H9 (cell line): ENCODE data around the gene ABLIM3. TPM values are rescaled to one million over a fixed set of nuclear protein-coding genes. Genes with fewer than 3 reads are reported as not detected.

Source experiments
- DNase-seq: peaks from one replicate; pipeline ENCODE4 v3.0.0-alpha.2; 2017
- H2AFZ ChIP-seq: one replicate; pipeline ENCODE4 v1.6.1; 2013; ENCODE audit warnings: mild to moderate bottlenecking, low read length, control low read depth, moderate library complexity
- H2AK5ac ChIP-seq: 2 replicates; pipeline ENCODE4 v1.6.1; 2013; ENCODE audit warnings: low read length, control low read depth, mixed read lengths; ENCODE audit not compliant: insufficient read length
- H2BK120ac ChIP-seq: one replicate; pipeline ENCODE4 v1.6.1; 2013; ENCODE audit warnings: low read depth, mild to moderate bottlenecking, low read length, control low read depth, inconsistent platforms; ENCODE audit not compliant: poor library complexity, severe bottlenecking
- H2BK12ac ChIP-seq: 2 replicates; pipeline ENCODE4 v1.6.1; 2013; ENCODE audit warnings: low read length, control low read depth, mixed read lengths, low read depth; ENCODE audit not compliant: insufficient read length
- H2BK15ac ChIP-seq: 2 replicates; pipeline ENCODE4 v1.6.1; 2013; ENCODE audit warnings: low read depth, low read length, control low read depth
- H2BK20ac ChIP-seq: one replicate; pipeline ENCODE4 v1.6.1; 2013; ENCODE audit warnings: low read depth, mild to moderate bottlenecking, low read length, control low read depth, inconsistent platforms; ENCODE audit not compliant: poor library complexity, severe bottlenecking
- H2BK5ac ChIP-seq: 2 replicates; pipeline ENCODE4 v1.6.1; 2013; ENCODE audit warnings: low read length, control low read depth, mixed read lengths; ENCODE audit not compliant: insufficient read length
- H3K14ac ChIP-seq: 2 replicates; pipeline ENCODE4 v1.6.1; 2013; ENCODE audit warnings: low read length, control low read depth; ENCODE audit not compliant: insufficient read depth
- H3K18ac ChIP-seq: 2 replicates; pipeline ENCODE4 v1.6.1; 2013; ENCODE audit warnings: low read depth, mild to moderate bottlenecking, mixed read lengths, low read length, control low read depth; ENCODE audit not compliant: insufficient read length
- H3K23ac ChIP-seq: 2 replicates; pipeline ENCODE4 v1.6.1; 2013; ENCODE audit warnings: low read length, control low read depth, mixed read lengths, low read depth; ENCODE audit not compliant: insufficient read length
- H3K23me2 ChIP-seq: 2 replicates; pipeline ENCODE4 v1.6.1; 2013; ENCODE audit warnings: low read depth, mild to moderate bottlenecking, mixed read lengths, low read length, control low read depth; ENCODE audit not compliant: insufficient read length, poor library complexity, severe bottlenecking
- H3K27ac ChIP-seq: 2 replicates; pipeline ENCODE4 v1.5.1; 2013; ENCODE audit warnings: low read length, control low read depth, mixed read lengths, low read depth; ENCODE audit not compliant: insufficient read length
- H3K27me3 ChIP-seq: 2 replicates; pipeline ENCODE4 v1.6.1; 2013; ENCODE audit warnings: low read length, control low read depth, inconsistent platforms; ENCODE audit not compliant: insufficient read depth
- H3K4ac ChIP-seq: 2 replicates; pipeline ENCODE4 v1.6.1; 2013; ENCODE audit warnings: low read depth, mild to moderate bottlenecking, control low read depth, inconsistent platforms, low read length, moderate library complexity
- H3K4me1 ChIP-seq: 2 replicates; pipeline ENCODE4 v1.6.1; 2013; ENCODE audit warnings: low read length, control low read depth, inconsistent platforms; ENCODE audit not compliant: insufficient read depth
- H3K4me2 ChIP-seq: 2 replicates; pipeline ENCODE4 v1.6.1; 2013; ENCODE audit warnings: low read length, control low read depth, mixed read lengths; ENCODE audit not compliant: insufficient read length, insufficient read depth
- H3K56ac ChIP-seq: 2 replicates; pipeline ENCODE4 v1.6.1; 2013; ENCODE audit warnings: low read depth, mild to moderate bottlenecking, mixed read lengths, low read length, control low read depth; ENCODE audit not compliant: insufficient read length
- H3K79me1 ChIP-seq: 2 replicates; pipeline ENCODE4 v1.6.1; 2013; ENCODE audit warnings: low read depth, mild to moderate bottlenecking, moderate library complexity, low read length, control low read depth, inconsistent platforms; ENCODE audit not compliant: insufficient read depth, poor library complexity, severe bottlenecking
- H3K79me2 ChIP-seq: 2 replicates; pipeline ENCODE4 v1.6.1; 2013; ENCODE audit warnings: low read length, control low read depth, inconsistent platforms; ENCODE audit not compliant: insufficient read depth
- H3K9ac ChIP-seq: 2 replicates; pipeline ENCODE4 v1.6.1; 2013; ENCODE audit warnings: low read length, control low read depth, mixed read lengths; ENCODE audit not compliant: insufficient read length; ENCODE audit errors: extremely low read depth
- H3K9me3 ChIP-seq: one replicate; pipeline ENCODE4 v1.6.1; 2013; ENCODE audit warnings: low read depth, low read length, inconsistent platforms; ENCODE audit not compliant: control insufficient read depth
- H3T11ph ChIP-seq: one replicate; pipeline ENCODE4 v1.6.1; 2013; ENCODE audit warnings: mild to moderate bottlenecking, low read length, control low read depth, inconsistent platforms
- H4K20me1 ChIP-seq: one replicate; pipeline ENCODE4 v1.6.1; 2013; ENCODE audit not compliant: control insufficient read depth, insufficient read length, insufficient read depth
- H4K5ac ChIP-seq: 2 replicates; pipeline ENCODE4 v1.6.1; 2013; ENCODE audit warnings: low read depth, mild to moderate bottlenecking, mixed read lengths, low read length, control low read depth; ENCODE audit not compliant: insufficient read length
- H4K8ac ChIP-seq: replicated peaks from 2 replicates; pipeline ENCODE4 v1.6.1; 2013; ENCODE audit warnings: low read length, control low read depth, mixed read lengths, low read depth; ENCODE audit not compliant: insufficient read length
- H4K91ac ChIP-seq: 2 replicates; pipeline ENCODE4 v1.6.1; 2013; ENCODE audit warnings: low read depth, mild to moderate bottlenecking, moderate library complexity, mixed read lengths, low read length, control low read depth; ENCODE audit not compliant: insufficient read length
- H3K27ac Mint-ChIP-seq, 3 experiments: 2 replicates in 2 of 3; 3 replicates in 1 of 3; pipeline ENCODE4 v1.8.0; 2020 to 2021; ENCODE audit warnings: mixed read lengths in 3 of 3, mild to moderate bottlenecking in 1 of 3, moderate library complexity in 1 of 3
- H3K27me3 Mint-ChIP-seq: 2 replicates; pipeline ENCODE4 v1.8.0; 2021; ENCODE audit warnings: low read depth, mild to moderate bottlenecking, moderate library complexity, mixed read lengths
- H3K36me3 Mint-ChIP-seq, 3 experiments: 2 replicates in 2 of 3; 3 replicates in 1 of 3; pipeline ENCODE4 v1.8.0; 2020 to 2021; ENCODE audit warnings: low read depth in 3 of 3, mixed read lengths in 3 of 3; ENCODE audit not compliant: insufficient read depth in 1 of 3
- H3K4me1 Mint-ChIP-seq, 2 experiments: 2 replicates each; pipeline ENCODE4 v1.8.0; 2020; ENCODE audit warnings: mixed read lengths in 2 of 2
- H3K4me3 Mint-ChIP-seq, 2 experiments: 2 replicates in 1 of 2; 3 replicates in 1 of 2; pipeline ENCODE4 v1.8.0; 2020 to 2021; ENCODE audit warnings: mild to moderate bottlenecking in 2 of 2, mixed read lengths in 2 of 2, moderate library complexity in 1 of 2
- H3K9me3 Mint-ChIP-seq, 2 experiments: 2 replicates in 1 of 2; 3 replicates in 1 of 2; pipeline ENCODE4 v1.8.0; 2020; ENCODE audit warnings: mild to moderate bottlenecking in 2 of 2, mixed read lengths in 2 of 2, moderate library complexity in 1 of 2
- CTCF ChIP-seq: fragments of 200-600 bp; sonication (generic); conservative IDR thresholded peaks from 3 replicates; pipeline ENCODE4 v1.8.0; 2021; ENCODE audit warnings: antibody characterized with exemption, mild to moderate bottlenecking
- WGBS: extraction: QIAGEN DNeasy Blood & Tissue Kit; methylation state at CpG from one replicate; pipeline ENCODE4 v1.1.7; 2013; ENCODE audit warnings: missing lambda C conversion rate, low lambda C conversion rate, mixed read lengths; ENCODE audit not compliant: insufficient read length; ENCODE audit errors: extremely low coverage; 5-methylcytosine and 5-hydroxymethylcytosine counted together
- total RNA-seq: library from RNA; stranded (reverse); gene quantifications from 2 replicates; pipeline ENCODE4 v1.2.1, GENCODE V29; 2021

ABLIM3 gene
- total RNA-seq, 1 experiment from 2014 or later: 0.20 TPM

- no peak overlapping the region for H2BK120ac ChIP-seq
- H3K27me3 ChIP-seq: no peaks in the 10 kb centered on the region
- no peaks in the 10 kb centered on the region for H3K23me2 ChIP-seq
- H3K56ac ChIP-seq: no peak overlapping the region
- Mint-ChIP-seq H3K9me3 (no peaks in the 10 kb centered on the region), H3K27me3 (peaks cover 11% of the 10 kb centered on the region), H3K36me3 (no peaks in the 10 kb centered on the region), H3K4me3 (no peak overlapping the region), H3K4me1 (no peaks in the 10 kb centered on the region; a peak in 1 of 4 replicates), H3K27ac (no peak overlapping the region)
- H3K4me1 ChIP-seq: no peaks in the 10 kb centered on the region
- no peak overlapping the region for H2BK15ac ChIP-seq
- no peak overlapping the region for H3T11ph ChIP-seq
- no peak overlapping the region for H3K27ac ChIP-seq
- H2BK20ac ChIP-seq: no peak overlapping the region
- no peaks in the 10 kb centered on the region for H4K20me1 ChIP-seq
- DNase-seq: no peak
- TF ChIP-seq CTCF: no peak
- no peak overlapping the region for H3K4me2 ChIP-seq
- H3K79me1 ChIP-seq: no peaks in the 10 kb centered on the region
- H4K5ac ChIP-seq: no peak overlapping the region
- no peak overlapping the region for H2BK12ac ChIP-seq
- H3K18ac ChIP-seq: no peak overlapping the region
- H2AFZ ChIP-seq: no peak overlapping the region
- no peaks in the 10 kb centered on the region for H3K79me2 ChIP-seq
- H3K14ac ChIP-seq: no peak overlapping the region
- no peak overlapping the region for H3K9ac ChIP-seq
- H3K4ac ChIP-seq: no peak overlapping the region
- no peak overlapping the region for H2BK5ac ChIP-seq
- H2AK5ac ChIP-seq: no peak overlapping the region
- H4K8ac ChIP-seq: no peak overlapping the region
- no peak overlapping the region for H3K23ac ChIP-seq
- H4K91ac ChIP-seq: no peak overlapping the region
- no CpG with 5 or more reads among the region's 4 CpGs for WGBS
- no peaks in the 10 kb centered on the region for H3K9me3 ChIP-seq
Measured at GRCh38 chr5:149210225-149210624, 68.9 kb downstream of the ABLIM3 start.
